NCI-H345 treated with DMSO at 0.1 percent for 48 hours (cell line): ENCODE results near the gene RANBP17.

Source experiments
- DNase-seq: peaks from one replicate; lab custom pipeline; 2025; ENCODE audit not compliant: unreplicated experiment; lab: John Stamatoyannopoulos, UW

The RANBP17 gene

DNA sequence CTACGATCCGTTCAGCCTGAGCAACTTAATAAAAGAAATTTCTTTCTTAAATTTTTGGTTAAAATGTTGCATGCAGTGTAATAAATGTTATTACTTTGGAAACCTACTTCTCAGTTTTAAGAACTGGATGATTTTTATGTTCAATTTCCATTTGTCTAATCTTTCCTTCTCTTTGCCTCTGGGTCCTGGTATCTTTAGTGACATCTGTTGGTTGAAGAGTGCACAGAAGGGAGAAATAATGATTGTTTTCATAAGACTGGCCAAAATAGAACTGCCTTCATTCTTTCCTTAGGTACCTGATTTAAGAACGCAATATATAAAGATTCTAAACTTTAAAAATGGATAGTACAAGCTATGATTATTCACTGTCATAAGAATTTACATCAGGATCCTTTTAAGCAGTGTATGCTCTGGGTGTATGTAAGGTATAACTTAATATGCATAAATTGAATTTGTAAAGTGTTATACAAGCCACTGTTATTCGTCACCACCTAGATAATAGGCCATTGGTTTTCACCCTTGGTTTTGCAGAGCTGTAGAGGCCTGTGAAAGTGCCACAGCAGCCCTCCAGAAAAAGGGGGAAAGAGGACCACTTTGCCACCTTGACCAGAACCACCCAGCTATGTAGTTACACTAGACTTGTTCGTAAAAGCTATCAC is 364.4 kb downstream of the RANBP17 start:
- no peak for DNase-seq

DNA sequence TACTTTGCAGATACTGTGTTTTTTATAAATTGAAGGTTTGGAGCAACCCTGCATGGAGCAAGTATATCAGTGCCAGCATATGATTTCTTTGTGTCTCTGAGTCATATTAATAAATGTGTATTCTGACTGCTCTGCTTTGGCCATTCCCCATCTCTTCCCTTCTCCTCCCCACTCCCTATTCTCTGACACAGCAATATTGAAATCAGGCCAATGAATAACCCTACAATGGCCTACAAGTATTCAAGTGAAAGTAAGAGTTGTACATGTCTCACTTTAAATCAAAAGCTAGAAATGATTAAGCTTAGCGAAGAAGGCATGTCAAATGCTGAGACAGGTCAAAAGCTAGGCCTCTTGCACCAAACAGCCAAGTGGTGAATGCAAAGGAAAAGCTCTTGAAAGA is 365.0 kb downstream of the RANBP17 start:
- no peak for DNase-seq

DNA sequence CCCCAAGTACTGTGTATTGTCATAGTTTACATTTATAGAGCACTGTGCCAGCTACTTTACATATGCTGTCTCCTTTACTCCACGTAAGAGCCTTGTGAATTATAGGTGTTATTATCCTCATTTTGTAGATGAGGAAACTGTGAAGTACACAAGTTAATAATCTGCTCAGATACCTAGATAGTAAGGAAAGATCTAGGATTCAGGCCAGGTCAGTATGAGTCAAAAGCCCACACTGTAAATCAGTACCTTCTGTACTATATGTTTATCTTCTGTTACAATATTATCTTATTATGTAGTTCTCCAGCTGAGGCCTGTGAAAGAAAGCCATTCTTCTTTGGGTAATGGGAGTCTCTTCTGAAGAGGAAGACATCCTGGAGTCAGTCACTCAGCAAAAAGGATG is 374.8 kb downstream of the RANBP17 start:
- no peak for DNase-seq

DNA sequence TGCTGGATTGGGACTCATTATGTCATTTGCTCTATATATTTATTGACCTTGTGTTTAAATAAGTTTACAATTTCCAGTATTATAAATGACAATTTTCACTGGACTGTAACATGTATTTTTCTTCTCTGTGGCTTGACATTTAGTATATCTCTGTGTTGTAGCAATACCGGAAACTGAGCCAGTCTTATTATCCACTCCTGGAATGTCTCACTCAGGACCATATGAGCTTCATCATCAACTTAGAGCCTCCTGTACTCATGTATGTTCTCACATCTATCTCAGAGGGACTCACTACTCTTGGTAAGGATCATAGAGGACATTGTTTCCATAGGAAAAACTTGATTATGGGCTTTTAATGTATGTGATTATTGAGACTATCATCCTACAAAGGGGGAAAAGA is 380.7 kb downstream of the RANBP17 start:
- no peak for DNase-seq

DNA sequence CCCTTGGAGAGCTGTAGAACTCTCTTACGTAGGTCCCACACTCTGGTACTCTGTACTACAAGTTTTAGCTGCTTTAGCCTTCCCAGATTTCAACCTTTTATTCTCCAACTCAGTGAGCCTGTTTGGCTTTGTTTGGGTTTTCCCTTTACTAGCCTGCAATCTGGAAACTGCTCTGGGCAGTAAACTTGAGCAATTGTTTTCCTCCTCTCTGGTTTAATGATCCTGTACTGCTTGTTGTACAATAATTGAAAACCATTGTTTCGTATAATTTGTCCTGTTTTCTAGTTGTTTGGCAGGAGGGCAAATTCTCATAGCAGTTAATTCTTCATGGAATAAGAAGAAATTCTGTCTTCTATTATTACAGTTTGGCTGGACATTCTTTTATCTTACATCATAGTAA is 384.4 kb downstream of the RANBP17 start:
- DNase-seq: no peak

DNA sequence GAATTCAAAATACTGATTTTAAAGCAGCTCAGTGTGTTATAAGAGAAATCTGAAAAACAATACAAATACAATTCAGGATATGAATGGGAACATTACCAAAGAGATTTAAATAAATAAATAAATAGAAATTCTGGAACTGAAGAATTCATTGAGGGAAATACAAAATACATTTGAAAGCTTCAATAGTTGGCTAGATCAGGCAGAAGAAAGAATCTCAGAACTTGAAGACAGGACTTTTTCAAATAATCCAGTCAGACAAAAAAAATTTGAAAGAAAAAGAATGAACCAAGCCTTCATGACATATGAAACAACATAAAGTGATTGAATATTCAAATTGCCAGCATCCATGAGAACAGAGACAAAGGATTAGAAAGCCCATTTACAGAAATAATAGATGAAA is 387.6 kb downstream of the RANBP17 start:
- DNase-seq: no peak

DNA sequence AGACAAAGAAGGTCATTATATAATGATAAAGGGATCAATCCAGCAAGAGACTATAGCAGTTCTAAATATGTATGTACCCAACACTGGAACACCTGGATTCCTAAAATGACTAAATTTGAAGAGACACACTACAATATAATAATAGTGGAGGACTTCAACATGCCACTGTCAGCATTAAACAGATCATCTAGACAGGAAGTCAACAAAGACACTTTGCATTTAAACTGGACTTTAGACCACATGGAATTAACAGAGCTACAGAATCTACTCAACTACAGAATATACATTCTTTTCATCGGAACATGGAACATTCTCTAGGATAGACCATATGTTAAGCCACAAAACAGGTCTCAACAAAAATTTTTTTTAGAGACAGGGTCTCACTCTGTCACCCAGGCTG is 388.9 kb downstream of the RANBP17 start:
- no peak for DNase-seq

DNA sequence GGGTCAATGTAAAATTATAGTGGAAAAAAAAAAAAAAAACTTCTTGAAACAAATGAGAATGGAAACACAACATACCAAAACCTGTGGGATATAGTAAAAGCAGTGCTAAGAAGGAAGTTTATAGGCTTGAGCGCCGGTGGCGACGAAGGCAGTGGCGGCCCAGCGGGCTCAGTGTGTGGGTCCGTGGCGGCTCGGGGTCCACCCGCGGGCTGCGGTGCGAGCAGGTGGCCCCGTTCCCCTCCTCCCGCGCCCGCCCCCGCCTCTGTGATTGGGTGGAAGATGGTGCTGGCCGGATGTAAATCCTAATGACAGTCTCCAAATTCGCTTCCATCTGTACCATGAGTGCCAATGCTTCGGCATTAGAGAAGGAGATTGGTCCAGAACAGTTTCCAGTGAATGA is 389.7 kb downstream of the RANBP17 start:
- no peak for DNase-seq

DNA sequence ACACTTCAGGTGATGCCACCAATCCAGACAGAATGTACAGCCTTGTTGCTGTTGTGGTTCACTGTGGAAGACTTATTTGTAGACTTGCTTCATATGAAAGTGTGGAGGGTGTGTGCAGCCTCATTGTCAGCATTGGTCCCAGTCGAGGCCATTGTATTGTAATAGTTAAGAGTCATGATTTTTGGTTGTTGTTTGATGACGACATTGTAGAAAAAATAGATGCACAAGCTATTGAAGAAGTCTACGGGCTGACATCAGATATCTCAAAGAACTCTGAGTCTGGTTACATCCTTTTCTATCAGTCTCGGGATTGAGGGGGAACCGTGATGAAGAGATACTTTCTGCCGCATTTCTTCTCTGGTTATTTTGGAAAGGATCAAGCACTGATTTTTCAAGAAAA is 390.9 kb downstream of the RANBP17 start:
- DNase-seq: no peak

DNA sequence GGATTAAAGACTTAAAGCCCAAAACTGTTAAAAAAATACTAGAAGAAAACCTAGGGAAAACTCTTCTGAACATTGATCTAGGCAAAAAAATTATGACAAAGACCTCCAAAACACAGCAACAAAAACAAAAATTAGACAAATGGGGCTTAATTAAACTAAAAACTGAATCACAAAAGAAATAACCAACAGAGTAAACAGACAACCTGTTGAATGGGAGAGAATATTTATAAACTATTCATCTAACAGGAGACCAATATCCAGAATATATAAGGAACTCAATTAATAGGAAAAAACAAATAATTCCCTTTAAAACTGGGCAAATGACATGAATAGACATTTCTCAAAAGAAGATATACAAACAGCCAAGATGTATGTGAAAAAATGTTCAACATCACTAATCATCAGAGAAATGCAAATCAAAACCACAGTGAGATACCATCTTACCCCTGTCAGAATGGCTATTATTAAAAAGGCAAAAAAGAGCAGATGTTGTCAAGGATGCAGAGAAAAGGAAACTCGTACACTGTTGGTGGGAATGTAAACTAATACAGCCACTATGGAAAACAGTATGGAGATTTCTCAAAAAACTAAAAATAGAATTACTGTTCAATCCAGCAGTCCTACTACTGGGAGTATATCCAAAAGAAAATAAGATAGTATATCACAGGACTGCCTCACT is 397.1 kb downstream of the RANBP17 start:
- DNase-seq: no peak

DNA sequence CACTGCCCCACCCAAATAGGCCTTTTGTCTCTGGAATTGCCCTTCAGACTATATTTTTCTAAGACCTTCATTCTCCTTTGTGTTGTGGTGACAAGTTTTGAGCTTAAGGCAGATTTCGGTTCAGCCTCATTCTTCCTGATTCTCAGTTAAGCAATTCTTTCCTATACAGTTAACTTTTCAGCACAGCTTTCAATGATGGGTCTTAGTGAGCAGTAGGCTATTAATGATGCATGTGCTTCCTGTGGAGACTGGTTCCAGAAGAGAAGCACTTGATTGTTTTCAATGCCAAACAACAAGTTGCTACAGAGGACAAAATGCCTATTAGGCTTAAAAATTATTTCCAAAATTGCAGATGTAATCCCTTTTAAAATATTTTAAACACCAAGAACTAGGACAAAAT is 399.5 kb downstream of the RANBP17 start:
- no peak for DNase-seq

DNA sequence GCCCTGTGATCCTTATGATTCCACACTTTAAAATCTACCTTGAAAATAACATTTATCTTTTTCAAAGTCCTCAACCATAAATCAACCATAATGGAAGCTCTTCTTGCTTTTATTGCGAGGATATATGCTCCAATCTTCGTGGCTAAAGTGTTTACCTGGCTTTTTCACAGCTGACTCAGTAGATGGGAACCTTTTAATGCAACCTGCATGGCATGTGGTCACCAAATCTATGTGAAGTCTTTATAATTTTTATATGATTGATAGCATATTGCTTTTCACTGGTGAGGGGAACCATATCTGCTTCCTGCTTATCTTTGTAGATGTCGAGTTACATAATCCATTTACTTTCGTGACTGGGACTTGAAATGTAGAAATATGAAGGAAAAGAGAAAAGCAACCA is 400.1 kb downstream of the RANBP17 start:
- no peak for DNase-seq

DNA sequence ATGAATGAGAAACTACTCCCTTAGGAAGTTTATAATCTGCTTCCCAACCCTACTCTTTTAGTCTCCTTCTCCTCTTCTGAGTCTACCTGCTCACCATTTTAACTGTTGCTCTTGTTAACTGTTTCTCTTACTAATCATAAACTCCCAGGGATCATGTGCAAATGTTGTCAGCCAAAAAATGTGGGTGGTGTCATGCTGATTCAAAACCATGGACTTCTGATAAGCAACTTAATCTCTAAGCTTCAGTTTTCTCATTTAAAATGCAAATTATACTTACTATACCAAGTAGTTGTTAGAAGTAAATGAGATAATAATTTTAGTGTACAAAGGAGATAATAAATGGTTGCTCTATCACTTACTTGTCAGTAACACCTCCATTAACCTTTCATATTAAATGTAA is 401.4 kb downstream of the RANBP17 start:
- DNase-seq: no peak

DNA sequence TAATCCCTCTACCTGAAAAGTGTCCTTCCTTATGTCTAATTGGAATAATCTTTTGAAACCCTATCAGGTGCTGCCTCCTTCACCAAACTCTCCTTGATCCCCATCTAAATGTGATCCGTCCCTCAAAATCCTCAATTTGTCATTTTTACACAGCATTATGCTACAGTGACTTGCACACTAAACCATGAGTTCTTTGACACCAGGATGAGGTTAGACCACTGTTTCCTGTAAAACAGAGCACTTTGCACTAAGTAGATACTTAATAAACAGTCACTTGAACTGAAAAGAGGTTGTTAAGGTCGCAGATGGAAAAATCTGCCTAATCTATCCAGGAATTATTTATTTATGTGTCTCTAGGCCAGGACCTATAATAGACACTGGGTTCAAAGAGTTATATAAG is 403.0 kb downstream of the RANBP17 start:
- no peak for DNase-seq

DNA sequence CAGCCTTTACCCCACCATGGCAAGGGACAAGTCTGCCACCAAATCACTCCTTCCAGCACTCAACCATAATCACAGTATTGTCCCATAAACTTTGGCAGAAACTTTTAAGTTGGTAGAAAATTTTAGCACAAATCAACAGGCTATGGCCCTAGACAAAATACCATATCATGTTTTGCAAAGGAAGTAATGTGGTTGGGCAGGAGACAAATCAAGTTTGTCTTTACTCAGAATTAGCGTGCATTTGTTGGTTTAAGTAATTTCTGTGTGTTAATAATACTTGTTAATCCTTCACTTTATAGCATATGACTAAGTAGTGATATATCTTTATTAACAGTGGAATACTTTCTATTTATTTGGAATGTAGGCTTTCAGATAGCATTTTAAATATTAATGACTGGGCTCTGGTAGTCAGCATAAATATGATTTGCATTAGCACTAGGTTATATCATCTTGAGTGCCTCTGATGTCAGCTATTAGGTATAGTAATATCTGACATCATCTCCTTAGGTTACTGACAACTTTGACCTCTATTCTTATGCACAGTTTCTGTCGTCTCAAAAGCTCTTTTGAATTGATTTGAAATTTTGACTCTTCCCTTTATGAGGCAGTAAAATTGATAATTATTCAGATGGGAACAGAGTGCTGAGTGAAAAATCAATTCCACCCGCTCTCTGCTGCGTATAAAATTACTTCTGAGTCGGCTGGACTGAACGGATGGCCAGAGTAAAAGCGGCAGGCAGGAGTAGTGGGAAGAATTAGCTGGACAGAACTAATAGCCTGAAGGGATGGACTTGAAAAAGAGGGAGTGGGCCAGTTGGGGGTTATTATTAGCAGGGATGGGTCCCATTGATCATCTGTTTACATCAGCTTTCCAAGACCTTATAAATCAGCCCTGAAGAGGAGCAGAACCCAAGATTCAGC is 407.1 kb downstream of the RANBP17 start:
- DNase-seq: no peak

DNA sequence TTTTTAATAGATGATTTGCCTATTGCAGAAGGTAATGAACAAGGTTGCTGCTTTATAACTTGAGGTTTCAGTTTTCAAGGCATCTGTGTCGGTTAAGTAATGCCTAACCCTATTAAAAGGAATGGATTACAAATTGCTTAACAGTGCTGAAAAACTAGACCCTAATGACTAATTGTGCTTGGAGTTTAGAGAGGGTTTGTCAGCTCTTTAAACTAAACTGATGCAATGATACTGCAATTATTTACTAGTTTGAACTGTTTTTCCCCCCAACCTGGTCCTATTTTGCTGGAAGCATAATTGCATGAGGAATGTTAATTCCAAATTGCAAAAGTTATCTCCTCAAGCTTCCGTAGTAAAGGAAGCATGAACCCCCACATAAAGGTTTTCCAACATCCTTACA is 407.9 kb downstream of the RANBP17 start:
- no peak for DNase-seq

DNA sequence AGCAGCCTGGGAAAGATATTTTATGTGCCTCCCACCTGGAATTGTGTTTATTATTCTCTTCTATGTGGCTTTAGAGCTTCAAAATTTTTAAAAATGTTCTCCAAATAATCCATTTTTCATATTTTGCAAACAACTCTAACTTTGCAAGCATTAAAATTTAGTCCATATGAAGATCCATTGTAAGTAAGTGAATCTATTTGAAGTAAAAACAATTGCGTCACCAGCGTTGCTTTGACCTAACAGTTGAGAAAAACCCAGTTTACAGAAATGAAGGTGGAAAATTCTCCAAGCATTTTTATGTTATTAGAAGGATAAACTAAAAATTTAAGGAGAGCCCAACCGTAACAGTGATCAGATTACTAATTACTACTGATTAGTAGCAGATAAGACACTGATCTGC is 408.3 kb downstream of the RANBP17 start:
- DNase-seq: no peak

DNA sequence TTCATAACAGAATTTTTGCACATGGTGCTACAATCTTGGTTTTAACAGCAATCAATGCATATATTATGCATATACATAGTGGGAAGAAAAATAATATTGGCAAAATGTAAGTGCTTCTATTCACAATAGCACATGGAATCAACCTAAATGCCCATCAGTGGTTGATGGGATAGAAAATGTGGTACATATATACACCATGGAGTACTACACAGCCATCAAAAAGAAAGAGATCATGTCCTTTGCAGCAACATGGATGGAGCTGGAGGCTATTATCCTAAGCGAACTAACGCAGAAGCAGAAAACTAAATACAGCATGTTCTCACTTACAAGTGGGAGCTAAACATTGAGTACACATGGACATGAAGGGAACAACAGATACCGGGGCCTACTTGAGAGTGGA is 410.0 kb downstream of the RANBP17 start:
- no peak for DNase-seq

DNA sequence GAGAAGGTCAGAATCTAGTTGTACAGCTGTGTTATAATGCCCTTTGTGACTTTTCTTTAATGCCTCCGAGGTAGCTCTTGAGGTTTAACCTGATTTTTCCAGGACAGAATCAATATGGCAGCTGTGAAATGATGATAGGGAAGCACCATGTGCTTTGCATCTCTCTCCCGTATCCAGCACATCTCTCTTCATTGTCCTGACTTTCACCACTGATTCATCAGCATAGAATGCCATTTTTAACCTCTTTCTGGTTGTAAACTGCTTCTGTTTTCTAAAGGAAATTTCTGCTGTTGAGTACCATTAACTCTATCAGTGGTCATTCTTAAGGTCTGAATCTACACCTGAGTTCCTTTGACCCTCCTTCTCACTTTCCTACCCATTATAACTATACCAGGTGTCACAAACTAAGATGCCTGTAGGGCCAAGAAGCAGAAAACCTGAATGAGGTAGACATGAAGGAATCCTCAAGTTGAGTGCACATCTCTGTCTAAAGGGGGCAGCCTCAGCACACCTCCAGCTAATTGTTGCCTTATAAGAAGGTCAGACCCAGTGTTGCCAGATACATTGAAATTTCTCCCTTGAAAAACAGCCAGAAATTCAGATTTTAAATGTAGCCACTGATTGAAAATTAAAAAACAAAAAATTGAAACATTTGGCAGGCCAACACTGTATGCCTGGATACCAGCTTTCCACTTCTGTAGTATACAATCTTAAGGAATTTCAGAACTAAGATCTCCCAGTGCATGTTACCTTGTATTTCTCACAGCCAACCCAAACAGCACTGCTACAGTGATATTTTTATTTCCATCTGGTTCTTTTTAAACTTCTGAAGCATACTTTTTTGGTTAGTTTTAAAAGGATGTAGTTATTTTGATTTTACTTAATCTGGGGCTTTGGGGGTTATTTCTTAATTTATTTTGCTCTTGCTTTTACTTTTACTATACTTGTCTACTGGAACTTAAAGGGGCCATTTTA is 411.5 kb downstream of the RANBP17 start:
- DNase-seq: no peak

DNA sequence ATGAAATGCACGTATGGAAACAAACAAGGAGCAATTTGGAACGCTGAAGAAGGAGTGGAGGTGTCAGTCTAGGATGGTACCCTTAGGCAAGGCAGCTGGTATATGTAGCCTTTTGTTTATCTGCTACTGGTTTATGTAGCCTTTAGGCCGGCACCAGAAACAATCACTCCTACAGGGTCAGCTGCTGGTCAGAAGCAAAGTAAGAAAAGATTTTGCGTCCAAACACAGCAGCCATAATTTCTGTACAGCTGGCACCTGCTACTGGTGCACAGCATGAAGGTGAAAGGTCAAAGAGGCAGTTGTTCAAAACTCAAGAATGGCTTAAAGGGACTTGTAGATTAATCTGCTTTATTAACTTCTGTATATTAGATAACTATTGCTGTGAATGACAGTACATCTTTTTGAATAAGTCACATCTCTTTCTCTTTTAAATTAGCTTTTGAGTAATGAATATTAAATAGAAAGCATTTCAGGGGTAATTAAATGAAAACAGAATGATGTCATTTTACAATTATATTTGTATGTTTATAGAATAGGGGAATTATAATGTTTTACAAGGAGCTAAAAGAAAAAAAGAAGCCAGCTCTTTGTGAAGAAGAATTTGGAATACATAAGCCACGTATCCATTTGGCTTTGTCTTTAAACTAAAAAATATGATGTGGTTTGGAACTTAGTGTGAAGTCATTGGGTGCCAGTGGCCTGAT is 414.2 kb downstream of the RANBP17 start:
- no peak for DNase-seq
